Adrenal gland (tissue), 12 donors: ENCODE measurements around the gene DLG2. TPM values are rescaled to one million over a fixed set of nuclear protein-coding genes. Genes with fewer than 3 reads are reported as not detected.

ENCODE experiments used
- DNase-seq, 7 donors: peaks; one replicate each; pipeline ENCODE4 v3.0.0-alpha.2; 2019 to 2020
- H3K27ac ChIP-seq, 5 donors: fragments of 200-600 bp; sonication (generic) in 4 of 5; 1 replicate in 3 of 5; 2 replicates in 2 of 5; pipeline versions ENCODE4 v1.5.1 to v1.8.0; 2016 to 2020; ENCODE audit warnings: mild to moderate bottlenecking in 1 of 5
- H3K27me3 ChIP-seq: fragments of 200-600 bp; 2 replicates; pipeline ENCODE4 v1.8.0; 2021
- H3K36me3 ChIP-seq, 2 donors: fragments of 200-600 bp; replicated peaks in 1 of 2; 1 replicate in 1 of 2; 2 replicates in 1 of 2; pipeline versions ENCODE4 v1.5.1 to v1.8.0; 2018 to 2022
- H3K4me1 ChIP-seq, 2 donors: fragments of 200-600 bp; replicated peaks in 1 of 2; 1 replicate in 1 of 2; 2 replicates in 1 of 2; pipeline versions ENCODE4 v1.5.1 to v1.8.0; 2018 to 2021
- H3K4me3 ChIP-seq, 4 donors: fragments of 200-600 bp; sonication (generic) in 3 of 4; one replicate each; pipeline ENCODE4 v1.5.1; 2016 to 2018
- H3K9me3 ChIP-seq, 3 donors: fragments of 200-600 bp; sonication (generic) in 1 of 3; replicated peaks in 1 of 3; 1 replicate in 2 of 3; 2 replicates in 1 of 3; pipeline versions ENCODE4 v1.5.1 to v1.8.0; 2016 to 2021
- POLR2A ChIP-seq, 2 donors: fragments of 450-650 bp; IDR thresholded peaks; one replicate each; pipeline ENCODE4 v1.6.1; 2017; ENCODE audit warnings: antibody characterized with exemption in 2 of 2, mild to moderate bottlenecking in 2 of 2, moderate library complexity in 1 of 2
- WGBS, 4 donors: extraction: QIAGEN DNeasy Blood & Tissue Kit in 2 of 4; methylation state at CpG; one replicate each; pipeline versions ENCODE4 v1.1.5 to v1.1.7; 2013 to 2017; 5-methylcytosine and 5-hydroxymethylcytosine counted together
- intact Hi-C, 2 donors: fragments of 100-400 bp; cut with DNase I; formaldehyde crosslinking; loops; one replicate each; pipeline versions ENCODE4 v1.14.1 to v1.15.0; 2022 to 2023
- polyA plus RNA-seq, 3 donors: library from polyadenylated mRNA; stranded (reverse); fragments of 200-250 nt in 2 of 3; fragments of 350-450 nt in 1 of 3; fragmentation: Illumina TruSeq in 1 of 3; extraction: RNeasy Lipid Tissue Mini Kit (QIAGEN cat#74804) in 1 of 3; gene quantifications; one replicate each; pipeline ENCODE4 v1.2.3, GENCODE V29; 2013 to 2014
- total RNA-seq, 9 donors: library from RNA; depleted of rRNA in 4 of 9; stranded (reverse); fragments of >200 nt in 4 of 9; fragments of 120-200 nt in 1 of 9; fragmentation: NEBNext Ultra II Directional in 1 of 9; extraction: Animal tissue kit (Norgen Biotek cat#: 25700) in 1 of 9; gene quantifications; one replicate each; pipeline versions ENCODE4 v1.1.0 to v1.2.4, GENCODE V29; 2013 to 2023
- TF ChIP-seq, protein P1 (sequence below), 6 experiments: fragments of 450-650 bp in 4 of 6; fragments of 200-600 bp in 2 of 6; sonication (generic) in 1 of 6; IDR thresholded peaks; 1 replicate in 5 of 6; 2 replicates in 1 of 6; pipeline versions ENCODE4 v1.5.1 to v1.8.0; 2016 to 2021; ENCODE audit warnings: antibody characterized with exemption in 6 of 6, mild to moderate bottlenecking in 2 of 6, moderate library complexity in 1 of 6
- donor health status: healthy with polysubstance abuse.
- donor health status: Bipolar disorder and iron deficiency.
- donor health status: DM: yes; HTN: yes; CAD: no.
- donor health status: DM: no; HTN: no; CAD: no.
- donor health status: DM: no; HTN: no; CAD: no.
- donor health status: DM: yes; HTN: yes; CAD: no.

Gene DLG2
- total and polyA plus RNA-seq, 12 donors = 8.3 to 101 (median 37.5) TPM

GRCh38 chr11:85494396-85494795, 132.7 kb downstream of the DLG2 start:
- Histone ChIP-seq H3K4me3 (no peak overlapping the region), H3K27ac (no peak overlapping the region), H3K4me1 (no peaks in the 10 kb centered on the region), H3K9me3 (no peaks in the 10 kb centered on the region), H3K36me3 (no peaks in the 10 kb centered on the region), H3K27me3 (no peaks in the 10 kb centered on the region)
- TF ChIP-seq, protein P1, sequence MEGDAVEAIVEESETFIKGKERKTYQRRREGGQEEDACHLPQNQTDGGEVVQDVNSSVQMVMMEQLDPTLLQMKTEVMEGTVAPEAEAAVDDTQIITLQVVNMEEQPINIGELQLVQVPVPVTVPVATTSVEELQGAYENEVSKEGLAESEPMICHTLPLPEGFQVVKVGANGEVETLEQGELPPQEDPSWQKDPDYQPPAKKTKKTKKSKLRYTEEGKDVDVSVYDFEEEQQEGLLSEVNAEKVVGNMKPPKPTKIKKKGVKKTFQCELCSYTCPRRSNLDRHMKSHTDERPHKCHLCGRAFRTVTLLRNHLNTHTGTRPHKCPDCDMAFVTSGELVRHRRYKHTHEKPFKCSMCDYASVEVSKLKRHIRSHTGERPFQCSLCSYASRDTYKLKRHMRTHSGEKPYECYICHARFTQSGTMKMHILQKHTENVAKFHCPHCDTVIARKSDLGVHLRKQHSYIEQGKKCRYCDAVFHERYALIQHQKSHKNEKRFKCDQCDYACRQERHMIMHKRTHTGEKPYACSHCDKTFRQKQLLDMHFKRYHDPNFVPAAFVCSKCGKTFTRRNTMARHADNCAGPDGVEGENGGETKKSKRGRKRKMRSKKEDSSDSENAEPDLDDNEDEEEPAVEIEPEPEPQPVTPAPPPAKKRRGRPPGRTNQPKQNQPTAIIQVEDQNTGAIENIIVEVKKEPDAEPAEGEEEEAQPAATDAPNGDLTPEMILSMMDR (IDR thresholded peaks at IDR 0.05) = no peak
- no peak for TF ChIP-seq POLR2A (IDR thresholded peaks at IDR 0.05)
- WGBS, 4 donors = 0 to 33% (median 0%) methylated on average over 1 of the region's 1 CpG
- intact Hi-C loops = no loop called here
- no peak for DNase-seq

GRCh38 chr11:85485902-85486301, 141.2 kb downstream of the DLG2 start:
- H3K27ac ChIP-seq = no peak overlapping the region
- no peaks in the 10 kb centered on the region for H3K4me1 ChIP-seq
- WGBS, 4 donors = 81 to 100% (median 91%) methylated on average over 1 to 2 of the region's 2 CpGs
- TF ChIP-seq POLR2A (IDR thresholded peaks at IDR 0.05) = no peak
- TF ChIP-seq, protein P1 (IDR thresholded peaks at IDR 0.05) = no peak
- H3K27me3 ChIP-seq = no peaks in the 10 kb centered on the region
- no peaks in the 10 kb centered on the region for H3K36me3 ChIP-seq
- no peak for DNase-seq
- H3K9me3 ChIP-seq = no peaks in the 10 kb centered on the region
- intact Hi-C loops = no loop called here
- no peak overlapping the region for H3K4me3 ChIP-seq

DNA sequence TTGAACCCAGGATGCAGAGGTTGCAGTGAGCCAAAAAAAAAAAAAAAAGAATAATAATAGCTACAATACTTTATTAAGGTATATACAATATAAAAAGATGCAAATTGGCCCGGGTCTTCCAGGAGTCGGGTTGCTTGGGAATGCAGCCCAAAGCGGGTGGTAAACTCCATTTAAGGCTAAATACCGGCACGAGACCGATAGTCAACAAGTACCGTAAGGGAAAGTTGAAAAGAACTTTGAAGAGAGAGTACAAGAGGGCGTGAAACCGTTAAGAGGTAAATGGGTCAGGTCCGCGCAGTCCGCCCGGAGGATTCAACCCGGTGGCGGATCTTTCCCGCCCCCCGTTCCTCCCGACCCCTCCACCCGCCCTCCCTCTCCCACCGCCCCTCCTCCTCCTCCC, 143.3 kb downstream of the DLG2 start:
- WGBS, 4 donors = 91 to 98% (median 96%) methylated on average over 20 of the region's 20 CpGs
- intact Hi-C loops = no loop called here
- Histone ChIP-seq H3K9me3 (no peaks in the 10 kb centered on the region), H3K27me3 (no peaks in the 10 kb centered on the region), H3K4me1 (no peaks in the 10 kb centered on the region), H3K27ac (no peak overlapping the region), H3K36me3 (no peaks in the 10 kb centered on the region), H3K4me3 (no peak overlapping the region)
- DNase-seq = no peak
- TF ChIP-seq, protein P1 (IDR thresholded peaks at IDR 0.05) = no peak
- no peak for TF ChIP-seq POLR2A (IDR thresholded peaks at IDR 0.05)

DNA sequence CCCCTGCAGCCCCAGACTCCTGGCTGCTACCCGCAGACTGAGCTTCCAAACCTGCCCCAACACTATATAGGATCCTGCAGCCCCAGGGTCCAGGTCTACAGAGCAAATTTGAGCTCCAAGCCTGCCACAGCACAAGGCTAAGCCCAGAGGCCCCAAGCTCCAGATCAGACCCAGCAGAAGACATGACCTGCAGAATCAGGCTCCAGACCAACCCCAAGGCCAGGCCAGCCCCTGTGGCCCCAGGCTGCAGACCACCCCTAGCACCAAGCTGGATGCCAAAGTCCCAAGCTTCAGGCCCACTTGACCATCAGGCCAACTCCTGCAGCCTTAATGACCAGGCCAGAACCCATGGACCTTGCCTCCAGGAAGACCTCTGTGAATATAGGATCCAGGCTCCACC, 145.3 kb downstream of the DLG2 start:
- intact Hi-C loops = no loop called here
- no peaks in the 10 kb centered on the region for H3K9me3 ChIP-seq
- H3K4me3 ChIP-seq = no peak overlapping the region
- no peak for DNase-seq
- H3K36me3 ChIP-seq = no peaks in the 10 kb centered on the region
- H3K4me1 ChIP-seq = no peaks in the 10 kb centered on the region
- 87 to 100% (median 88%) methylated on average over 1 of the region's 1 CpG; no CpG with 5 or more reads in 1 of the 4 donors for WGBS, 4 donors
- H3K27me3 ChIP-seq = no peaks in the 10 kb centered on the region
- TF ChIP-seq, protein P1 (IDR thresholded peaks at IDR 0.05) = no peak
- no peak for TF ChIP-seq POLR2A (IDR thresholded peaks at IDR 0.05)
- H3K27ac ChIP-seq = no peak overlapping the region
